ENCODE results near the gene LCN12.

The LCN12 gene

GRCh38 chr9:136949817-136950655 is 2.0 kb upstream of the LCN12 start:
- peak overlapping the region; percentile 90 for H2BK15ac ChIP-seq (ENCODE audit: low read length)
- peak; percentile 91 for DNase-seq (ENCODE audit: low spot score)
- peak overlapping the region; percentile 98 for H3K18ac ChIP-seq (ENCODE audit: low read length)
- H2BK5ac ChIP-seq (ENCODE audit: low read length): peak overlapping the region; percentile 91
- H3K4me2 ChIP-seq (ENCODE audit: insufficient read depth, low read length, poor library complexity, severe bottlenecking): peak overlapping the region; percentile 84
- H3K27ac ChIP-seq (replicated peaks; ENCODE audit: low read length): peak overlapping the region; percentile 24
- peak overlapping the region; percentile 91 for H2BK120ac ChIP-seq (ENCODE audit: low read depth, low read length)
- no peaks in the 10 kb centered on the region for H3K9me3 ChIP-seq (replicated peaks in 1 of 2; ENCODE audit: control insufficient read depth in 2 of 2, insufficient read depth in 1 of 2, low read depth in 1 of 2, low read length in 2 of 2)
- H3K23ac ChIP-seq (ENCODE audit: low read depth, low read length, poor library complexity): peak overlapping the region; percentile 66
- peak overlapping the region; percentile 41 for H2BK12ac ChIP-seq (ENCODE audit: low read length)
- no CpG with 5 or more reads among the region's 63 CpGs for WGBS, 2 donors (ENCODE audit: extremely low coverage in 2 of 2, insufficient read length in 2 of 2, insufficient replicate concordance in 1 of 2)
- peak overlapping the region; percentile 84 for H3K4ac ChIP-seq (ENCODE audit: low read length)
- H3K14ac ChIP-seq (ENCODE audit: low read length): peak overlapping the region; percentile 71
- peak overlapping the region; percentile 99 for H4K8ac ChIP-seq (ENCODE audit: low read depth, low read length)
- peak overlapping the region; percentile 99 for H2AK5ac ChIP-seq (ENCODE audit: low read depth, low read length)
- H3K4me1 ChIP-seq (ENCODE audit: control insufficient read depth in 2 of 2, insufficient read depth in 1 of 2, low read depth in 1 of 2, low read length in 2 of 2): peaks cover 11 to 16% of the 10 kb centered on the region in 2 donors
- peak overlapping the region; percentile 58 to 87 for H3K4me3 ChIP-seq (ENCODE audit: low read length in 2 of 2)
- peak overlapping the region; percentile 88 for H2AFZ ChIP-seq (ENCODE audit: low read length)
- H4K91ac ChIP-seq (ENCODE audit: low read depth, low read length, poor library complexity): peak overlapping the region; percentile 5
- peaks cover 0 to 13% (median 0%) of the 10 kb centered on the region in 3 experiments for H3K27me3 ChIP-seq (ENCODE audit: control insufficient read depth in 3 of 3, insufficient read depth in 3 of 3, low read depth in 1 of 3, low read length in 3 of 3)
- H3K36me3 ChIP-seq (replicated peaks in 1 of 2; ENCODE audit: control insufficient read depth in 2 of 2, insufficient read depth in 2 of 2, low read length in 2 of 2): no peaks in the 10 kb centered on the region
- no peaks in the 10 kb centered on the region for H3K79me1 ChIP-seq (ENCODE audit: low read depth, low read length)
- H3K9ac ChIP-seq (ENCODE audit: low read depth, low read length, poor library complexity): peak overlapping the region; percentile 91

GRCh38 chr9:136950656-136951276 is 1.3 kb upstream of the LCN12 start:
- Histone ChIP-seq H3K27ac (replicated peaks; ENCODE audit: low read length) (peak overlapping the region; percentile 24), H3K4me1 (ENCODE audit: control insufficient read depth in 2 of 2, insufficient read depth in 1 of 2, low read depth in 1 of 2, low read length in 2 of 2) (peaks cover 11 to 16% of the 10 kb centered on the region in 2 donors), H2AK5ac (ENCODE audit: low read depth, low read length) (peak overlapping the region; percentile 99), H3K4me2 (ENCODE audit: insufficient read depth, low read length, poor library complexity, severe bottlenecking) (peak overlapping the region; percentile 84), H2BK12ac (ENCODE audit: low read length) (peak overlapping the region; percentile 79), H3K79me1 (ENCODE audit: low read depth, low read length) (no peaks in the 10 kb centered on the region), H2BK5ac (ENCODE audit: low read length) (peak overlapping the region; percentile 91), H2BK15ac (ENCODE audit: low read length) (peak overlapping the region; percentile 90), H3K36me3 (replicated peaks in 1 of 2; ENCODE audit: control insufficient read depth in 2 of 2, insufficient read depth in 2 of 2, low read length in 2 of 2) (no peaks in the 10 kb centered on the region), H3K4me3 (ENCODE audit: low read length in 2 of 2) (peak overlapping the region in 1 of 2 donors; percentile 58), H3K9ac (ENCODE audit: low read depth, low read length, poor library complexity) (peak overlapping the region; percentile 89), H3K9me3 (replicated peaks in 1 of 2; ENCODE audit: control insufficient read depth in 2 of 2, insufficient read depth in 1 of 2, low read depth in 1 of 2, low read length in 2 of 2) (no peaks in the 10 kb centered on the region), H3K27me3 (ENCODE audit: control insufficient read depth in 3 of 3, insufficient read depth in 3 of 3, low read depth in 1 of 3, low read length in 3 of 3) (peaks cover 0 to 13% (median 0%) of the 10 kb centered on the region in 3 experiments), H3K18ac (ENCODE audit: low read length) (peak overlapping the region; percentile 91), H4K91ac (ENCODE audit: low read depth, low read length, poor library complexity) (peak overlapping the region; percentile 50), H3K4ac (ENCODE audit: low read length) (peak overlapping the region; percentile 84), H4K8ac (ENCODE audit: low read depth, low read length) (peak overlapping the region; percentile 99), H3K14ac (ENCODE audit: low read length) (no peak overlapping the region), H2AFZ (ENCODE audit: low read length) (peak overlapping the region; percentile 88), H3K23ac (ENCODE audit: low read depth, low read length, poor library complexity) (peak overlapping the region; percentile 66), H2BK120ac (ENCODE audit: low read depth, low read length) (no peak overlapping the region)
- no CpG with 5 or more reads among the region's 9 CpGs for WGBS, 2 donors (ENCODE audit: extremely low coverage in 2 of 2, insufficient read length in 2 of 2, insufficient replicate concordance in 1 of 2)
- no peak for DNase-seq (ENCODE audit: low spot score)

GRCh38 chr9:136952321-136952850 is 313 bp downstream of the LCN12 start:
- Histone ChIP-seq H3K4me2 (ENCODE audit: insufficient read depth, low read length, poor library complexity, severe bottlenecking) (no peak overlapping the region), H3K4me1 (ENCODE audit: control insufficient read depth in 2 of 2, insufficient read depth in 1 of 2, low read depth in 1 of 2, low read length in 2 of 2) (peaks cover 11 to 16% of the 10 kb centered on the region in 2 donors), H4K8ac (ENCODE audit: low read depth, low read length) (no peak overlapping the region), H3K9me3 (replicated peaks in 1 of 2; ENCODE audit: control insufficient read depth in 2 of 2, insufficient read depth in 1 of 2, low read depth in 1 of 2, low read length in 2 of 2) (no peaks in the 10 kb centered on the region), H2BK12ac (ENCODE audit: low read length) (peak overlapping the region; percentile 84), H3K9ac (ENCODE audit: low read depth, low read length, poor library complexity) (no peak overlapping the region), H3K27me3 (ENCODE audit: control insufficient read depth in 3 of 3, insufficient read depth in 3 of 3, low read depth in 1 of 3, low read length in 3 of 3) (peaks cover 0 to 13% (median 0%) of the 10 kb centered on the region in 3 experiments), H3K4me3 (ENCODE audit: low read length in 2 of 2) (no peak overlapping the region), H3K27ac (replicated peaks; ENCODE audit: low read length) (no peak overlapping the region), H3K23ac (ENCODE audit: low read depth, low read length, poor library complexity) (no peak overlapping the region), H3K4ac (ENCODE audit: low read length) (no peak overlapping the region), H2BK5ac (ENCODE audit: low read length) (peak overlapping the region; percentile 87), H4K91ac (ENCODE audit: low read depth, low read length, poor library complexity) (no peak overlapping the region), H2AFZ (ENCODE audit: low read length) (peak overlapping the region; percentile 53), H3K79me1 (ENCODE audit: low read depth, low read length) (no peaks in the 10 kb centered on the region), H2BK15ac (ENCODE audit: low read length) (peak overlapping the region; percentile 81), H3K14ac (ENCODE audit: low read length) (no peak overlapping the region), H3K18ac (ENCODE audit: low read length) (peak overlapping the region; percentile 87), H3K36me3 (replicated peaks in 1 of 2; ENCODE audit: control insufficient read depth in 2 of 2, insufficient read depth in 2 of 2, low read length in 2 of 2) (no peaks in the 10 kb centered on the region), H2BK120ac (ENCODE audit: low read depth, low read length) (peak overlapping the region; percentile 94), H2AK5ac (ENCODE audit: low read depth, low read length) (peak overlapping the region; percentile 82)
- WGBS, 2 donors (ENCODE audit: extremely low coverage in 2 of 2, insufficient read length in 2 of 2, insufficient replicate concordance in 1 of 2): no CpG with 5 or more reads among the region's 15 CpGs
- no peak for DNase-seq (ENCODE audit: low spot score)
